GM12801 (cell line): ENCODE measurements around the gene ELF1.

Experiments
- CTCF ChIP-seq: IDR thresholded peaks from one replicate; pipeline ENCODE4 v1.5.1; 2011; ENCODE audit warnings: control low read depth; ENCODE audit not compliant: insufficient read length; ENCODE audit errors: extremely low read depth

ELF1 gene

GRCh38 chr13:41019578-41020347 is 647 bp upstream of the ELF1 start:
- no peak for TF ChIP-seq CTCF

- no peak for TF ChIP-seq CTCF
These were observed 541 bp downstream of the ELF1 start for GRCh38 chr13:41018602-41018948.

GRCh38 chr13:41017817-41018601 is 1.1 kb downstream of the ELF1 start:
- TF ChIP-seq CTCF, result no peak

GRCh38 chr13:41017159-41017558 is 2.0 kb downstream of the ELF1 start:
- TF ChIP-seq CTCF, result no peak

- no peak for TF ChIP-seq CTCF
These were observed 3.2 kb downstream of the ELF1 start for GRCh38 chr13:41015920-41016319.

GRCh38 chr13:41013835-41014234 is 5.3 kb downstream of the ELF1 start:
- TF ChIP-seq CTCF, result no peak

GRCh38 chr13:41012536-41012935 is 6.6 kb downstream of the ELF1 start:
- no peak for TF ChIP-seq CTCF
